H4 (cell line): ENCODE measurements around the gene EARS2. TPM values are rescaled to one million over a fixed set of nuclear protein-coding genes. Genes with fewer than 3 reads are reported as not detected.
"Not testable (repeated sequence)": the region's sequence is repeated elsewhere in the genome, so short reads cannot be mapped to it uniquely, and the experiment has no call there.

Experiments
- DNase-seq: peaks from one replicate; pipeline ENCODE4 v3.0.0-alpha.2; 2015; ENCODE audit warnings: low spot score
- total RNA-seq: library from RNA; depleted of rRNA; stranded (reverse); fragments of >200 nt; shearing (Covaris generic); gene quantifications from 2 replicates; pipeline ENCODE4 v1.2.3, GENCODE V29; 2014

EARS2 gene
- total RNA-seq, 1 experiment from 2014 or later = 28.0 TPM

- no peak for DNase-seq
Observed at GRCh38 chr16:23567602-23568001, 10.5 kb upstream of the EARS2 start.

DNA sequence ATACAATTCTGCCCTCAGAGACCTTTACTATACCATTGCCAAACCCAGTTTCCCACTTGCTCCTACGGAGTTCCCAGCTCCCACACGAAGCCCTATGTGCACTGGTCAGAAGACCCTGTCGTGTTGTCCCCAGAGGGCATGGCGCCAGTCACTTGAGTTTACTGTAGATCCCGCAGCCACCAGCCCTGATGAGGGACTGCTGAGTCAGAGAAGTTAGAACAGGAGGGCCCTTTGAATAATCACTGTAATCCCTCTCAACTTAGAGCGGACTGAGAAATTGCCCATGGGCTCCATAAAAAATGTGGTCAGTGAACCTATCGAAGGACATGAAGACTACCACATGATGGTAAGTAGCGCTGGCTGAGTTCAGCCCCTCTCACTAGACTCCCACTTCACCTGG is 9.6 kb upstream of the EARS2 start:
- no peak for DNase-seq

- no peak for DNase-seq
Observed at GRCh38 chr16:23564575-23565363, 7.6 kb upstream of the EARS2 start.

DNA sequence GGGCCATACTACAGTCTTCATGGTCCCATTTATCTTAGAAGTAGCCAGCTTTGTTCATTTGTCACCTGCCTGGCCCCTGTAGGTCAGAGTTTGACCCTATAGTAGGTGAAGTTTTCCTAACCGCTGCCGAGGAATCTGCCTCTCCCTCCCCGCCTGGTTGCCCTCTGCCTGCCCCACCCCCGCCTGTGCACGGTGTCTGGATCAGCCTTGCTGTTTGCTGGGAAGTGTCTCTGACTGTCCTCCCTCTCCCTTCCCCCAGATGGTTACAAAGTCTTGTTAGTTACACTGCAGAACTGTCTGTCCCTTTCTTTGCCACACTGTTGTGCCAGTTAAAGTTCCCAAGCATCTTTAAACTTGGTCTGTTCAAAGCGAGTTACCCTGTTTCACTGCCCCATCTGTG is 6.0 kb upstream of the EARS2 start:
- DNase-seq = no peak

GRCh38 chr16:23562505-23562904 is 5.4 kb upstream of the EARS2 start:
- no peak for DNase-seq

DNA sequence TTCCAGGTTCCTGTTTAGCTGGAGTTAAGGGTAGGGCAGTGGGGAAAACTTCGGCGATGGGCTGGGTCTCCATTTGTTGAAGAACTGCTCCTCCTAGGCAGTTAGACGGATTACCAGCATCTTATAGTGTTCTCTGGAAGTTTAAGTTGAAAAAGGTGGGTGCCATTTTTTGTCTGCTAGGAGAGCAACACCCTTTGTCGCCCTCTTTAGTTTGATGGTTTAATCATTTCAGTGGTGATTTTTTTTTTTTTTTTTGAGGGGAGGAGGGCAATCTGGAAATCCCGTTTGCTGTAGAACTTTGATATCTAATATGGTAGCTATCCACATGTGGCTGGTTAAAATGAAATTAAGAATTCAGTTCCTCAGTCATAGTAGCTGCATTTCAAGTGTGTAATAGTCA is 4.4 kb upstream of the EARS2 start:
- no peak for DNase-seq

GRCh38 chr16:23557779-23558702 is 891 bp upstream of the EARS2 start:
- no peak for DNase-seq

GRCh38 chr16:23554536-23554935 is 2.6 kb downstream of the EARS2 start:
- DNase-seq = no peak

DNA sequence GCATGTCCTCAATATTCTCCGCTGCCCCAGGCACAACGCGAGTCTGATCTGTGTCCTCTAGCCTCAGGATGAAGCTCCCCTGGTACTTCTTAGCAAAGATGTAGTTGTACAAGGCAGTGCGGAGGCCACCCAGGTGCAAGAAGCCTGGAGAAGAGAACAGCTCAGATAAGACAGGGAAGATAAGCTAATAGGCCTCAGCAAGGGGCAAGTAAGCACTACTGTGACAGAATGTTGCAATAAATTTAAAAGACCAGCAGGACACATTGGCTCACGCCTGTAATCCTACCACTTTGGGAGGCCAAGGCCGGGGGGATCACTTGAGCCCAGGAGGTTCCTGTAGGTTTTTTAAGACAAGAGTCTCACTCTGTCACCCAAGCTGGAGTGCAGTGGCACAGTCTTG is 5.0 kb downstream of the EARS2 start:
- DNase-seq = no peak

DNA sequence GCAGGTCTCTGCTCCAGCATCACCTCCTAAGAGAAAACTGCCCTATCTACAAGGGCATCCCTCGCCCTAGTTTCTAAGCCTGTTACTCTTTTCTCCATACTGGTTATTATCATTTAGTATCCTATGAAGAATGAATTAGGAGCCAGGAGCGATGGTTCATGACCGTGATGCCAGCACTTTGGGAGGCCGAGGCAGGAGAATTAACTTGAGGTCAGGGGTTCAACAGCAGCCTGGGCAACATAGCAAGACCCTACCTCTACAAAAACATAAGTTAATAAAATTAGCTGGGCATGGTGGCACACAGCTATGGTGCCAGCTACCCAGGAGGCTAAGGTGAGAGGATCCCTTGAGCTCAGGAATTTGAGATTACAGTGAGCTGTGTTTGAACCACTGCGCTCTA is 7.2 kb downstream of the EARS2 start:
- no peak for DNase-seq

- no peak for DNase-seq
Observed at GRCh38 chr16:23544436-23544835, 12.7 kb downstream of the EARS2 start.

GRCh38 chr16:23540817-23541178 is 16.4 kb downstream of the EARS2 start:
- not testable (repeated sequence) for DNase-seq

GRCh38 chr16:23539984-23540816 is 16.9 kb downstream of the EARS2 start:
- DNase-seq = no peak

- DNase-seq = no peak
Observed at GRCh38 chr16:23538919-23539278, 18.3 kb downstream of the EARS2 start.

DNA sequence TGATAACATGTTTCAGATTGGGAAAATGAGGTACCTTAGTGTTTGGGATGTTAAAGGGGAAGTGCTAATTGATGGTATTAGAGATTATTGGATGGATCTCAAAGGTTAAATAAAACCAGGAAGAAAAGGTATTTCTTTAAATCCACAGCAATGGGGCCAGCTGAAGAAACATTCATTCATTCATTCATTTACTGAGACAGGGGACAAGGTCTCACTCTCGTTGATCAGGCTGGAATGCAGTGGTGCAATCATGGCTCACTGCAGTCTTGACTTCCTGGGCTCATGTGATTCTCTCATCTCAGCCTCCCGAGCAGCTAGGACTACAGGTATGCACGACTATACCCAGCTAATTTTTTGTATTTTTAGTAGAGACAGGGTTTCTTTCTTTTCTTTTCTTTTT is 19.8 kb downstream of the EARS2 start:
- no peak for DNase-seq

- DNase-seq = no peak
Observed at GRCh38 chr16:23535901-23536300, 21.2 kb downstream of the EARS2 start.

GRCh38 chr16:23534868-23535860 is 22.0 kb downstream of the EARS2 start:
- DNase-seq = no peak

GRCh38 chr16:23532448-23532847 is 24.7 kb downstream of the EARS2 start:
- no peak for DNase-seq

GRCh38 chr16:23530062-23530461 is 27.1 kb downstream of the EARS2 start:
- no peak for DNase-seq

- no peak for DNase-seq
Observed at GRCh38 chr16:23528644-23529310, 28.4 kb downstream of the EARS2 start.
